ENCODE data around the gene TMEM135.

DNA sequence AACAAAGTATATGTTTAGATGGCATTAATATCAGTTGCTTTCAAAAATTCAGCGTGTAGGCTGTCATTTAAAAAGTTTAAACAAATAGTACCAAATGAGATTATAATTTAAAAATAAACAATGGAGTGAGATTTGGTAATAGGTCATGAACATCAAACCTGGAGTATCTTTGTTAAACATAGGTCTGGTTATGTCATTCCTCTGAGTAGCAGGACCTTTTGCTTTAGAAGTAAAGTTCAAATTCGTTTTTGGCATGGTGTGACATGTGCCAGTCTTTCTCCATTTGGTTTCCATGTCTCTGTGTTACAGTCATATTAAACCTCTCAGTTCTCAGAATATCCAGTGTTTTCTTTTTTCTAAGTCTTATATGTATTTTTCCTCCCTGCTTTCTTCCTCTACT lies 242.4 kb downstream of the TMEM135 start:
- TF ChIP-seq POLR2A (IDR thresholded peaks at IDR 0.05) = no peak
- TF ChIP-seq, protein P1, sequence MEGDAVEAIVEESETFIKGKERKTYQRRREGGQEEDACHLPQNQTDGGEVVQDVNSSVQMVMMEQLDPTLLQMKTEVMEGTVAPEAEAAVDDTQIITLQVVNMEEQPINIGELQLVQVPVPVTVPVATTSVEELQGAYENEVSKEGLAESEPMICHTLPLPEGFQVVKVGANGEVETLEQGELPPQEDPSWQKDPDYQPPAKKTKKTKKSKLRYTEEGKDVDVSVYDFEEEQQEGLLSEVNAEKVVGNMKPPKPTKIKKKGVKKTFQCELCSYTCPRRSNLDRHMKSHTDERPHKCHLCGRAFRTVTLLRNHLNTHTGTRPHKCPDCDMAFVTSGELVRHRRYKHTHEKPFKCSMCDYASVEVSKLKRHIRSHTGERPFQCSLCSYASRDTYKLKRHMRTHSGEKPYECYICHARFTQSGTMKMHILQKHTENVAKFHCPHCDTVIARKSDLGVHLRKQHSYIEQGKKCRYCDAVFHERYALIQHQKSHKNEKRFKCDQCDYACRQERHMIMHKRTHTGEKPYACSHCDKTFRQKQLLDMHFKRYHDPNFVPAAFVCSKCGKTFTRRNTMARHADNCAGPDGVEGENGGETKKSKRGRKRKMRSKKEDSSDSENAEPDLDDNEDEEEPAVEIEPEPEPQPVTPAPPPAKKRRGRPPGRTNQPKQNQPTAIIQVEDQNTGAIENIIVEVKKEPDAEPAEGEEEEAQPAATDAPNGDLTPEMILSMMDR (IDR thresholded peaks at IDR 0.05) = no peak

All from breast epithelium (tissue), 3 donors.